NCI-H2196 (cell line): Measurements from ENCODE around the gene FAM13B.

ENCODE experiments used
- DNase-seq: peaks from one replicate; lab custom pipeline; 2025; ENCODE audit not compliant: unreplicated experiment; lab: John Stamatoyannopoulos, UW

FAM13B gene

DNA sequence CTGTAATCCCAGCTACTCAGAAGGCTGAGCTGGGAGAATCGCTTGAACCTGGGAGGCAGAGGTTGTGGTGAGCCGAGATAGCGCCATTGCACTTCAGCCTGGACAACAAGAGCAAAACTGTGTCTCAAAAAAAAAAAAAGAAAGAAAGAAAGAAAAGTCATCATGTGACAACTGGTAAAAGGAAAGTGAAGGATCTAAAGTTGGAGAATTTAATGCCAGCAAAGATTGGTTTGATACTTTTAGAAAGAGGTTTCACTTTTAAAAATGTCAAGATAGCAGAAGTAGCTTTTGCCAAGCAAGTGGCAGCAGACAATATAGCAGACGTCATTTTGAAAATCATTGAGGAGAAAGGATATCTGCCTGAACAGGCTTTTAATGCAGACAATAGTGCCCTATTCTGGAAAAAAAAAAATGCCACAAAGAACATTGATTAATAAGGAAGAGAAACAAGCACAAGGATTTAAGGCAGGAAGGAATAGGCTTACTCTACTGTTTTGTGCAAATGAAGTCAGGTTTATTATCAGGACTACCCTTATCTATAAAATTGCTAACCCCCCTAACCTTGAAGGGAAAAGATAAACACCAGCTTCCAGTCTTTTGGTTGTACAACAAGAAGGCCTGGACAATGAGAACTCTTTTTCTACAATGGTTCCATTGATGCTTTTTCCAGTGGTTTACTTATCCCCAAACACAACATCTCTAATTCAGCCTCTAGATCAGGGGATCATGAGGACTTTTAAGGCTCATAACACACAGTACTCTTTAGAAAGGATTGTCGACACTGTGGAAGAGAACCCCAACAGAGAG is 131.7 kb downstream of the FAM13B start:
- no peak for DNase-seq

DNA sequence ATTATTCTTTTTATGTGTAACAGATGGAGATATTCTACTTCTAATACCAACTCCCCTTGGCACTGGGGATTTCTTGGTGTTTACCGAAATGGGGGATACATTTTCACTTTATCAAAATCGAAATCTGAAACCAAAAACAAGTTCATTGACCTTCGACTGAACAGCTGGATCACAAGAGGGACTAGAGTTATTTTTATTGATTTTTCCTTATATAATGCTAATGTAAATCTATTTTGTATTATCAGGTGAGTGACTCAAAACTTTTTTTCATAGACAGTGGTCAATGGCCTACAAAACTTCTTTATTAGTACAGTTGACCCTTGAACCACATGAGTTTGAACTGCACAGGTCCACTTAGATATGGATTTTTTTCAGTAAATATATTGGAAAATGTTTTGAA is 133.4 kb downstream of the FAM13B start:
- DNase-seq: no peak

DNA sequence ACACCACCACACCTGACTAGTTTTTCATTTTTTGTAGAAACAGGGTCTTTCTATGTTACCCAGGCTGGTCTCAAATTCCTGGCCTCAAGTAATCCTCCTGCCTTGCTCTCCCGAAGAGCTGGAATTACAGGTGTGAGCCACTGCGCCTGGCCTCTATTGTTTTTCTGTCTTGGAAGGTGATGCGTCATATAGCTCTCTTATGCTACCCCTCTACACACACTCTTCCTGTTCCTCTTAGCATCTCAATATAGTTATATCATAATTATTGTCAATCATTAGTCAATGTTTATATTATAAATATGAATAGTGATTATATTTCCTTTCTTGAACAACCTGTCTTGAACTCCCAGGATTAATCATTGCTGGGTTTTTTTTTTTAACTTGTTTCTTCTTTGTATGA is 136.3 kb downstream of the FAM13B start:
- DNase-seq: no peak

DNA sequence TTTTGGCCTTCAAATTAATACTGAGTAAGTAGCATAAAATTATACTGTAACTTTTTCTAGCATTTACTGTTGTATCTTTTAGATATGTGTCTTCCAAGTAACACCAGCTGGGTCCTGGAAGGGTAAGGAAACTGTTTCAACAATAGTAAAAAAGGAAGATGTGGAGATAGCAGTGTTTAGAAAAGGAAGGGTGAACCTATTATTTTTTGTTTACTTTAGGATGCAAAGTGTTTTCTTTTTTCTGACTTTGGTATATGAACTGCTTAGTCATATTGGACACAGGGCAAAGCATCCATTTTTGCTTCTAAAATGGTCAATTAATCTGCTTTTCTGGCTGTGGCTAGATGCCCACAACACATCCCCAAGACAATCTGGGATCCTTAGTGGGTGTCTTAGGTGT is 138.3 kb downstream of the FAM13B start:
- DNase-seq: no peak

DNA sequence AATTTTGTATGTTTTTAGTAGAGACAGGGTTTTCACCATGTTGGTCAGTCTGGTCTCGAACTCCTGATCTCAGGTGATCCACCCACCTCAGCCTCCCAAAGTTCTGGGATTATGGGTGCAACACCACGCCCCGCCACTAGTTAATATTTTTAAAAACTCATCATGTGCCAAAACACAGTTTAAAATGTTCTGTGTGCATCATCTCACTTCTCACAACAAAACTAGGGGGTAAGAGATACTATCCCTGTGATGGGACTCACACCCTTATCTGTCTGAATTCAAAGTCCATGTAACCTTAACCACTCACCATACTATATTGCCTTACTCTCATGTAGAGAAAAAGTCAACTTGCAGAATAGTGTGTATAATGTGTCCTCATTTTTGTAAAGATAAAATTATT is 141.0 kb downstream of the FAM13B start:
- no peak for DNase-seq

DNA sequence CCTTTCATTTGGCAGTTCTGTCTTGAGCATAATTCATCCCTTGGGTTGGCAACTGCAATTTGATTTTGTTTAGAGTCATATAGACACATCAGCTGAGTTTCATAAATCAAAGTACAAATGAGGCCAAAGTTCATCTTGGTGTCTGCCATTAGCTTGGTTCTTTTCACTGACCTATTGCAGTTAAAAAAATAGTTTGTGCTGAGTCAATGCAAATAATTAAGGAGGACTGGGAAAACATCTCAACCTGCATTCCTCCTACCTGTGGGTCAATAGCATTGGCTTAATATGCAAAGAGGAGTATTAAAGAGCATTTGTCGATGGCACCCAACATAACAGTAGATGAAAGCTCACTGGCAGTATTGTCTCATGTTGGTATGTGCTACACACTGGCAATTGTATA is 142.0 kb downstream of the FAM13B start:
- no peak for DNase-seq

DNA sequence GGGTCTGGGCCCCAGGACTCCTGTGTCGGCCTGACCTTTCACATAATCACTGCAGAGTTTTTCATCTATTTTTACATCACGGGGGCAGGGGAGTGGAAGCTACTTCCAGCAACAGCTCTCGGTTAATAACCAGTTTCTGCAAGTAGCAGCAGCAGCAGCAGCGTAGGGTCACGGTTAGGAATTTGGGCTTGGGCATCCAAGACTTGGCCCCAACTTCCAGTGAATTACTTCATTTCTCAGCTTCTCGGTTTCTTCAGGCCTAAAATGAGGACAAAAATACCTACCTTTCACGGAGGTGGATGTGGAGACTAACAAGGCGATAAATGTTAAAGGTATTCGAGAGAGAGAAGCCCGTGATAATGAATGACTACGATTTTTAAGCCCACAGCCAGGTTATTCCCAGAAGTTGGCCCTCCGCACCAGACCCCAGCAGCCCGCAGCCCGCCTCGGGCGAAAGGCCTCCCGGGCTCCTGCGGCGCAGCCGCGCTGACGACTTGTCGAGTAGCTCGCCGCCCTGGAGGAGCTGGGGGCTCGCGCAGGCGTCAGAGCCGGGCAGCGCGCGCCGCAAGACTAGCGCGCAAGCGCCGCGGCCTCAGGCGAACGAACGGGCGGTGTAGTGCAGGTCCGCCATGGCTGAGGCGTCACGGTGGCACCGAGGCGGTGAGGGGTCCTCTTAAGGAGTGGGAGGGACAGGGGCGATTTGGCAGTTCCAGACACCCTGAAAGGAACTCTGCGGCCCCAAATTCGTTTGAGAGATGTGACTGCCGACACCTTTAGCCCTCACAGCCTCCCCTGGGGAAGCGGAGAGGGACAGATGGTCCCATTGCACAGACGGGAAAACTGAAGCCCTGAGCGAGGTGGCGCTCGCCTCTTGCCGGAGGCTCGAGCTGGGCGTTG is 143.8 kb downstream of the FAM13B start, which contains the start of gene PKD2L2:
Gene PKD2L2, plus strand, starts transcription at position 595 of the 897 bp plus-strand sequence. Its CDS starts 35 bp downstream, at position 630.
- DNase-seq: no peak

DNA sequence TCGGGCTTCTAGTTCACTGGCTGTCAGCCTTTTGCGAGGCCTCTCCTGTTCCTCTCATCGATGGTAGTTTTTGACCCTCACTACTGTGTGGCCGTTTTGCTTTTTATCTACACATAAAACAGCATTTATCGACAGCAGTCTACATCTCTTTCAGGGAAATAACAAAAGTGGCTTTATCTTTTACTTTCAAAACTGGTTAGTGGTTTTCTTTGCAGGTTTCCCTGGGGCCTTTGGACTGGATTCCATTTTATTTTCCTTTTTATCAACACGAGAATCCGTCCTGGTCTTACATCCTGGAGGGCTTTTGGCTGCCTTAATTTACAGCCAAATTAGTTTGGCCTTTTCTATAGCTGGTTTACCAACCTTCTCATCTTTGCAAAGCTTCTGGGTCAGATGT is 144.4 kb downstream of the FAM13B start:
- no peak for DNase-seq
